ENCODE results near the gene TP63. TPM values are rescaled to one million over a fixed set of nuclear protein-coding genes. Genes with fewer than 3 reads are reported as not detected.

TP63 gene
- total and polyA plus RNA-seq, 2 experiments from 2014 or later, result not detected

- TF ChIP-seq REST (IDR thresholded peaks at IDR 0.05; ENCODE audit: unreplicated experiment) (no peak), NANOG (IDR thresholded peaks at IDR 0.05; ENCODE audit: borderline replicate concordance) (no peak), EZH2 (IDR thresholded peaks at IDR 0.05; ENCODE audit: low read depth, unreplicated experiment) (no peak)
Observed at GRCh38 chr3:189737619-189738018, 106.4 kb downstream of the TP63 start (continued).

- Mint-ChIP-seq H3K4me3 (no peak overlapping the region), H3K36me3 (ENCODE audit: low read depth) (no peaks in the 10 kb centered on the region), H3K4me1 (peaks cover 9% of the 10 kb centered on the region; the same call in 2 of the 3 replicates), H3K27ac (peak overlapping the region; percentile 47), H3K27me3 (ENCODE audit: insufficient read depth, low read depth, poor library complexity) (peaks cover 1% of the 10 kb centered on the region), H3K9me3 (no peaks in the 10 kb centered on the region)
- no peak for DNase-seq (ENCODE audit: low spot score)
- no peaks in the 10 kb centered on the region for H3K27me3 ChIP-seq (ENCODE audit: insufficient read depth)
- H2AFZ ChIP-seq, result 0 out of 2 replicates have a peak overlapping the region, but pooled peaks have one; percentile 35
- no peaks in the 10 kb centered on the region for H4K20me1 ChIP-seq (replicated peaks; ENCODE audit: insufficient read depth)
- H3K79me2 ChIP-seq (replicated peaks; ENCODE audit: insufficient read depth), result no peaks in the 10 kb centered on the region
- H3F3A ChIP-seq (replicated peaks; ENCODE audit: low read depth), result no peaks in the 10 kb centered on the region
- H3K27ac ChIP-seq (ENCODE audit: low read depth), result no peak overlapping the region
- no peak for ATAC-seq
- no peak overlapping the region for H3K4me2 ChIP-seq
- H3K36me3 ChIP-seq (ENCODE audit: insufficient read depth), result no peaks in the 10 kb centered on the region
- H3K4me1 ChIP-seq (ENCODE audit: insufficient read depth), result peaks cover 6% of the 10 kb centered on the region; the same call in 1 of the 2 replicates
- H3K9me2 ChIP-seq (ENCODE audit: insufficient read depth), result no peaks in the 10 kb centered on the region
- H3K4me3 ChIP-seq, result no peak overlapping the region
- TF ChIP-seq JUNB (IDR thresholded peaks at IDR 0.05; ENCODE audit: unreplicated experiment), result no peak
- no peak for TF ChIP-seq ZNF462 (CRISPR knock-in tag; IDR thresholded peaks at IDR 0.05)
- no peak for TF ChIP-seq CREB1 (CRISPR knock-in tag; IDR thresholded peaks at IDR 0.05; ENCODE audit: low read depth)
- no peak for TF ChIP-seq STAT1 (IDR thresholded peaks at IDR 0.05; ENCODE audit: unreplicated experiment)
- no peak for TF ChIP-seq POLR2AphosphoS5 (IDR thresholded peaks at IDR 0.05; ENCODE audit: low read depth)
- no peak for TF ChIP-seq CTCF (conservative IDR thresholded peaks at IDR 0.05; ENCODE audit: low read depth in 2 of 2)
- TF ChIP-seq ZNF331 (CRISPR knock-in tag; IDR thresholded peaks at IDR 0.05; ENCODE audit: low read depth), result no peak
- TF ChIP-seq REST (IDR thresholded peaks at IDR 0.05; ENCODE audit: unreplicated experiment), result no peak
Observed at GRCh38 chr3:189739378-189739777, 108.2 kb downstream of the TP63 start.

Data from GM23338 (cell line).